ENCODE measurements around the gene SYVN1. TPM values are rescaled to one million over a fixed set of nuclear protein-coding genes. Genes with fewer than 3 reads are reported as not detected.

The SYVN1 gene
- total RNA-seq: 19.4 and 47.6 TPM in 2 replicates

GRCh38 chr11:65134240-65134951, at the start of gene SYVN1:
Gene SYVN1, minus strand, starts transcription at chr11:65134519. Its CDS starts 918 bp downstream, at chr11:65133601.

DNA sequence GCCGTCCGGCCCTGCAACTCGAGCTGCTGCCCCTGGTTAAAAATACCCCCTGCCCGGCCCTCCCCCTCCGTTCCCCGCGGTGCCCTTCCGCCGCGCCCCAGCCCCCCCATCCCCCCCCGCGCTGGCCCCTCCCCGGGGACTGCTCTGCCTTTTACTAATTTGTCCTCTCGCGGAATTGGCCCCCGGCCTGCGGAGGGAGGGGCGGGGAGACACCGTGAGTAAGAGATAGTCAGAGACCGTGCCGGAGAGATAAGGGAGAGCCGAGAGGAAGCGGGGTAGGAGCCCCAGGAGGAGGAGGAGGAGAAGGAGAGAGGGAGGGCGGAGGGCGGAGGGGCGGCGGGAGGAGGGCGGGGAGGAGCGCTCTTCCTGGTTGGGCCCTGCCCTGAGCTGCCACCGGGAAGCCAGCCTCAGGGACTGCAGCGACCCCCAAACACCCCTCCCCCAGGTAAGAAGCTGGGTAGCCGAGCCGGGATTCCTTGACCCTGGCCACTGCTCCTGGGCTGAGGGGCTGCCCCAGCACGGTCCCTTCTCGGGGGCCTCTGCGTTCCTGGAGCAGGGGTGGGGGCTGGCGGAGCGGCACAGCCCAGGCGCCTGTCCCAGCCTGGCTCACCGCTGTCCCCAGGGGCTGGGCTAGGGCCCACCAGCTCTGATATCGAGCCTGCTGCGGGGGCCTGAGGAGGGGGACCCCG, 47.4 kb upstream of the SYVN1 start, which contains the start of gene CAPN1:
TSS of gene CAPN1 (plus strand) at position 360 of the 689 bp plus-strand sequence. CDS start 774 bp downstream, outside the sequence.

DNA sequence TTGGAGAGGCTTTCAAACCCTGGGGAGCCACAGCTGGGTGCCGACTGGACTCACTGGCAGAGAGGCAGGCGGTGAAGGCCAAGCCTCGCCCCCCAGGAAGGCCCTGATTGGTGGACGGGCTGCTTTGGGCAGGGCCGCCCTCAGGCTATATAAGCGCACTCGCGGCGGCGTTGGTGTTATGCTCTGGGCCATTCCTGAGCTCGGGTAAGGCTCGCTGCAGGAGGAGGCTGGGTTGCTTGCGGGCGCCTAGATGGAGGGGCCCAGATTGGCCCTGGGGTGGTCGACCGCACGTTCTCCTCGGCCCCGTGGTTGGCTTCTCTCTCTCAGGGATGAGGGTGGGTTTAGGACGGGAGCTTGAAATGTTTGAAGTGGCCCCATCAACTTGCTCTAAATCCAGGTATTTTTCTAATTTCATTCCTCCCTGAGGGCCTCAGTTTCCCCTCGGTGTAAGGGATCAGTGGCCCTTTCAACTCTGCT, 35.8 kb upstream of the SYVN1 start, which contains the start of gene SPDYC:
TSS of gene SPDYC (plus strand) at position 176 of the 477 bp plus-strand sequence. CDS start 1,125 bp downstream, outside the sequence.

GRCh38 chr11:65121865-65122696, 12.2 kb downstream of the SYVN1 start, which contains the start of the genes FAU and MRPL49:
Gene FAU, minus strand, starts transcription at chr11:65122134. Its CDS starts 321 bp downstream, at chr11:65121813.
Gene MRPL49, plus strand, starts transcription at chr11:65122321. Its CDS starts 26 bp downstream, at chr11:65122347.

DNA sequence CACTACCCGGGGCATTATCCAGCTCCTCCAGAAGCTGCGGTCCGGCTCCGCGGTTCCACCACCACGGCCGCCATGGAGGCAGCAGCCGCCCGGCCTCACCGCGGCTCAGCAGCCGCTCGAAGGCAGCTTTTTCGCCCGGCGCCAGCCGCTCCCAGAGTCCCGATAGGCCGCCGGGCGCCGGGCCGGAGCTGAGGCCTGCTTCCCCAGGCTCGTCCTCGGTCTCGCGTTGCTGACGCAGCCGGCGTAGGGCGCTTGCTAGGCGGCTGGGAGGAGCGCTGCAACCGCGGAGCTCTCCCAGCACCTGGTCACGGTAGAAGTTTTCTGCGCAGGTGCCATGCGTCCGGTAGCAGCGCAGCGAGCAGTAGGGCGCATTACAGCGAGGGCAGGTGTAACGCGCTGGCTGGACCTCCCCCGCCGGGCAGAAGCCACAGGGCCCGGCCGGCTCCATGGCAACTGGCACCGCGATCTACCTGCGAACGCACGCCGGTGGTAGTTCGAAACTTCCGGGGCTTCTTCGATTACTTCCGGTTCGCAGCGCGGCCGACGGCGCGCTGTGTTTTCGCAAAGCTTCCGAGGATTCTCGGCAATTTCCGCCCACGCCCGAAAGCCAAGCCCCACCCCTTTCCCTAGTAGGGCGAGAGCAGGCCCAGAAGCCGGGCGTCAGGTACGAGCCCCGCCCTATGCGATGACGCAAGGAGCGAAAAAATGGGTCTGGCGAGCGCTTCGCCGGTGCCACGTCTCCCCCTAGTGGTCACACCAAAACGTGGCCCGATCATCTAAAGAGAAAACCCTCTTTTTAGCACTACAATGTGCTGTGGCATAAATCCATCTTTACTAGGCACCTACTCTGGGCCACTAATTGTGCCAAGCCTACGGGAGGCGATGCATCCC, 16.9 kb downstream of the SYVN1 start, which contains the start of gene ZNHIT2:
TSS of gene ZNHIT2 (minus strand) at position 496 of the 891 bp plus-strand sequence. CDS start at position 448, 48 bp downstream.

DNA sequence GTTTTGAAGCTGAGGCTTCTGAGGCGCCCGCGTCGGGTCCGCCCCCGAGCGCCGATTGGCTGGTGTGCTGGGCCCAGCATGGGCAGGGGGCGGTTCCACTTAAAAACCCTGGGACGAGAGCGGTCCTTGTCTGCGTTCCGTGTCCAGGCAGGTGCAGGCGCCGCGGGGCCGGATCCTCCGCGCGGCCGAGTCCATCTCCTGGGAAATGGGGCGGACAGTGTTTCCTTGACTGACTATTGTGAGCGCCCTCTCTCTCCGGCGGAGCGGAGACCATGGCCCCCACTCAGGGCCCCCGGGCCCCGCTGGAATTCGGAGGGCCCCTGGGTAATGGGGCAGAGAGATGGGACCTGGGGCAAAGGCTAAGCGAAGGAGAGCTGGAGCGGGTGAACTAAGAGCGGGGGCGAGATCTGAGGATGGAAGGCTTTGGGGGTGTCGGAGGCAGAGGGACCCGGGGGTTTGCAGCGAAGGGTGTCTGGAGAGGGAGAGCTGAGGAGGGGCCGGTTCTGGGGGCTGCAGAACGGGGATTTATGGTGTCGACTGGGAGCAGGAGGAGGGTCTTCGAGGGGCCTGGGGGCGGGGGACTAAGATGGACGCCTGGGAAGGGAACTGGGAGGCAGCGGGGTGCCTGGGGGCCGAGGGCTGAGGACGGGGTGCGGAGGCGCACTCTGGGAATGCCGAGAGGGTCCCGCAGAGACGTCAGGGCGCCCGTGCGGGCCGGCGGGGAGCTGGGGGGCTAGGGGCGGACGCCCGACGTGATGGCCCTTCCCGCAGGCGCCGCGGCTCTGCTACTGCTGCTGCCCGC, 22.4 kb downstream of the SYVN1 start, which contains the start of gene TM7SF2:
TSS of gene TM7SF2 (plus strand) at position 129 of the 802 bp plus-strand sequence. CDS start at position 273, 144 bp downstream.

DNA sequence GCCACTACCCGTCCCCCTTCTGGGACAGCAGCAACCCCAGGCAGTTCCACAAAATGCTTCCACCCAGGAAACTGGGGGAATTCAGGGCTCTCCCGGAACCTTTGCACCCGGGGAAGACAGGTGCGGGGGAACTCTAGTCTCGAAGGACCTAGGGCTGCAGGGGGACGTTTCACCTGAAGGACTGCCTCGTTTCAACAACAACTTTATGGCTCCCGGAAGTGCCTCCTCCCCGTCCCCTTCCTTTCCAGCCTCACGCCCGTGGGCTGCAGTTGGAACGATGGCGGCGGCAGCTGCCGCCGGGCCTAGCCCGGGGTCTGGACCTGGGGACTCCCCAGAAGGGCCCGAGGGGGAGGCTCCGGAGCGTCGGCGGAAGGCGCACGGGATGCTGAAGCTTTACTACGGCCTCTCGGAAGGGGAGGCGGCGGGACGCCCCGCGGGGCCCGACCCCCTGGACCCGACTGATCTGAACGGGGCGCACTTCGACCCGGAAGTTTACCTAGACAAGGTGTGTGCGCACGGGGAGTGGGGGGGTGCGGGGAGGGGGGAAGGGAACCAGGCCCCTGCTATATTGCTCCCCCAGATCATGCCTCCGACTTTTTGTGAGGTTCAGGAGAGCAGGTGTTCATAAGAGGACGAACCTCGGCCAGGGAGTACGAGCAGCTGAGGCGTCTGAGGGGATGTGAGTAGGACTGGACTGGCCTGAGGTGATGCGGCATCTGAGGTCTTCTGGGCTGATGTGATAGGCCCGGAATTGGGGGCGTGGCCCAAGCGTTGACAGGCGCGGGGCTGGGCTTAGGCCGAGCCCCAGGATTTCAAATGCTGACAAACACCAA, 38.1 kb downstream of the SYVN1 start, which contains the start of gene VPS51:
TSS of gene VPS51 (plus strand) at position 241 of the 833 bp plus-strand sequence. CDS start at position 278, 37 bp downstream.

GRCh38 chr11:65083834-65084597, 50.3 kb downstream of the SYVN1 start, which contains the start of the genes CDCA5 and ZFPL1:
Gene CDCA5, minus strand, starts transcription at chr11:65084040. Its CDS starts 62 bp downstream, at chr11:65083978.
Gene ZFPL1, plus strand, starts transcription at chr11:65084222. Its CDS starts 477 bp downstream, at chr11:65084699.

Other genes with a start within 250 kb of the SYVN1 start
- gene ATG2A, start 217.3 kb downstream of the SYVN1 start, total RNA-seq: 15.4 and 17.5 TPM in 2 replicates
- gene PPP2R5B, start 209.8 kb downstream of the SYVN1 start, total RNA-seq: 7.6 and 12.4 TPM in 2 replicates
- not detected in 2 replicates for gene GPHA2, start 198.6 kb downstream of the SYVN1 start, total RNA-seq
- not detected in 2 replicates for gene MAJIN, start 162.4 kb downstream of the SYVN1 start, total RNA-seq
- 0.50 and 0.77 TPM in 2 replicates for gene BATF2, start 137.5 kb downstream of the SYVN1 start, total RNA-seq
- gene ARL2, start 120.4 kb downstream of the SYVN1 start, total RNA-seq: 74.7 and 104 TPM in 2 replicates
- 7.4 and 10.4 TPM in 2 replicates for gene SNX15, start 107.1 kb downstream of the SYVN1 start, total RNA-seq
- 8.4 and 20.3 TPM in 2 replicates for gene SAC3D1, start 93.3 kb downstream of the SYVN1 start, total RNA-seq
- 24.7 and 31.5 TPM in 2 replicates for gene NAALADL1, start 76.0 kb downstream of the SYVN1 start, total RNA-seq
- 7.1 and 18.6 TPM in 2 replicates for gene CDCA5, start 50.5 kb downstream of the SYVN1 start, total RNA-seq
- gene ZFPL1, start 50.3 kb downstream of the SYVN1 start, total RNA-seq: 34.0 and 36.2 TPM in 2 replicates
- 153 and 194 TPM in 2 replicates for gene VPS51, start 38.3 kb downstream of the SYVN1 start, total RNA-seq
- 13.1 and 49.4 TPM in 2 replicates for gene TM7SF2, start 22.6 kb downstream of the SYVN1 start, total RNA-seq
- gene ZNHIT2, start 16.8 kb downstream of the SYVN1 start, total RNA-seq: 11.4 and 12.0 TPM in 2 replicates
- gene FAU, start 12.4 kb downstream of the SYVN1 start, total RNA-seq: 229 and 277 TPM in 2 replicates
- 43.4 and 52.5 TPM in 2 replicates for gene MRPL49, start 12.2 kb downstream of the SYVN1 start, total RNA-seq
- not detected in 2 replicates for gene SPDYC, start 35.7 kb upstream of the SYVN1 start, total RNA-seq
- gene CAPN1, start 47.4 kb upstream of the SYVN1 start, total RNA-seq: 88.1 and 117 TPM in 2 replicates
- gene POLA2, start 127.4 kb upstream of the SYVN1 start, total RNA-seq: 5.9 and 23.0 TPM in 2 replicates
- 13.3 and 17.2 TPM in 2 replicates for gene CDC42EP2, start 180.3 kb upstream of the SYVN1 start, total RNA-seq
- gene DPF2, start 199.3 kb upstream of the SYVN1 start, total RNA-seq: 33.5 and 41.6 TPM in 2 replicates
- 0.11 and 0.37 TPM in 2 replicates for gene TIGD3, start 220.2 kb upstream of the SYVN1 start, total RNA-seq
- 0.75 and 1.3 TPM in 2 replicates for gene SLC25A45, start 248.1 kb upstream of the SYVN1 start, total RNA-seq

Measured in uterine smooth muscle cell (primary cell).